ENCODE results near the gene MLLT6. TPM values are rescaled to one million over a fixed set of nuclear protein-coding genes. Genes with fewer than 3 reads are reported as not detected.

MLLT6 gene
- total RNA-seq, 1 donor from 2014 or later = 155 TPM

- H3K4me1 Mint-ChIP-seq (ENCODE audit: low read depth) = peaks cover 6% of the 10 kb centered on the region
- H3K27ac Mint-ChIP-seq = peak overlapping the region; percentile 73
- H3K9me3 Mint-ChIP-seq (ENCODE audit: low read depth) = no peaks in the 10 kb centered on the region
- H3K4me3 Mint-ChIP-seq (ENCODE audit: low read depth) = no peak overlapping the region
- peaks cover 10% of the 10 kb centered on the region for H3K36me3 Mint-ChIP-seq (ENCODE audit: insufficient read depth)
- TF ChIP-seq, protein P1, sequence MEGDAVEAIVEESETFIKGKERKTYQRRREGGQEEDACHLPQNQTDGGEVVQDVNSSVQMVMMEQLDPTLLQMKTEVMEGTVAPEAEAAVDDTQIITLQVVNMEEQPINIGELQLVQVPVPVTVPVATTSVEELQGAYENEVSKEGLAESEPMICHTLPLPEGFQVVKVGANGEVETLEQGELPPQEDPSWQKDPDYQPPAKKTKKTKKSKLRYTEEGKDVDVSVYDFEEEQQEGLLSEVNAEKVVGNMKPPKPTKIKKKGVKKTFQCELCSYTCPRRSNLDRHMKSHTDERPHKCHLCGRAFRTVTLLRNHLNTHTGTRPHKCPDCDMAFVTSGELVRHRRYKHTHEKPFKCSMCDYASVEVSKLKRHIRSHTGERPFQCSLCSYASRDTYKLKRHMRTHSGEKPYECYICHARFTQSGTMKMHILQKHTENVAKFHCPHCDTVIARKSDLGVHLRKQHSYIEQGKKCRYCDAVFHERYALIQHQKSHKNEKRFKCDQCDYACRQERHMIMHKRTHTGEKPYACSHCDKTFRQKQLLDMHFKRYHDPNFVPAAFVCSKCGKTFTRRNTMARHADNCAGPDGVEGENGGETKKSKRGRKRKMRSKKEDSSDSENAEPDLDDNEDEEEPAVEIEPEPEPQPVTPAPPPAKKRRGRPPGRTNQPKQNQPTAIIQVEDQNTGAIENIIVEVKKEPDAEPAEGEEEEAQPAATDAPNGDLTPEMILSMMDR (IDR thresholded peaks at IDR 0.05; ENCODE audit: unreplicated experiment) = no peak
- DNase-seq (ENCODE audit: low spot score, unreplicated experiment) = no peak
- no peaks in the 10 kb centered on the region for H3K27me3 Mint-ChIP-seq
These were observed 27.6 kb downstream of the MLLT6 start for GRCh38 chr17:38732376-38733281.

DNA sequence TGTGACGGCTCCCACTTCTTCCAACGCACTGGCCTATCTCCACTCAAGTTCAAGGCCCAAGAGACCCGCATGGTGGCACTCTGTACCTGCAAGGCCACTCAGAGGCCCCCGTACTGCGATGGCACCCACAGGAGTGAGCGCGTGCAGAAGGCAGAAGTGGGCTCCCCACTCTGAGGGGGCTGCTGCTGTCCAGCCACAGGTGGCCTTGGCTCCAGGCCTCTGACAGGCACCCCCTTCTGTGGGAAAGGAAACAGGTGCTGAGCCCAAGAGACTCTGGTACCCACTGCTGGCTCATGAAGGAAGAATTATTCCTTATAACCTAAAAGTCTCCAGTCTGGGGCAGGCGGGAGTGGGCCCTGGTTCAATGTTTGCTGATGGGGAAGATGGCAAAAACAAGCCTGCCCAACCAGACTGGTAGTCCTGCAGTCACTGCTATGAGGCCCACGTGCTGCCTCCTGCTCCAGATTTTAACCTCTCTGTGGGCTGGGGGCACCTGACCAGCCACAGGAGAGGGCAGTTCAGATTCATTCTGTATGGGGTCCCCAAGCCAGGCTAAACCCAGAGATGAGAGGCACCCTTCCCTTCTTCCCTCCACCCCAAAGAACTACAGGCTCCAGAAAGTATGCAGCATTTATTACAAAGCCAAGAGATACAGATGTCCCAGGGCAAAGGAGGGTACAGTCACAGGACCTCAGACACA is 28.4 kb downstream of the MLLT6 start:
- Mint-ChIP-seq H3K27ac (peak overlapping the region; percentile 73), H3K9me3 (ENCODE audit: low read depth) (no peaks in the 10 kb centered on the region), H3K36me3 (ENCODE audit: insufficient read depth) (peaks cover 11% of the 10 kb centered on the region), H3K4me1 (ENCODE audit: low read depth) (peaks cover 6% of the 10 kb centered on the region), H3K27me3 (no peaks in the 10 kb centered on the region), H3K4me3 (ENCODE audit: low read depth) (no peak overlapping the region)
- TF ChIP-seq, protein P1 (IDR thresholded peaks at IDR 0.05; ENCODE audit: unreplicated experiment) = no peak
- DNase-seq (ENCODE audit: low spot score, unreplicated experiment) = no peak

DNA sequence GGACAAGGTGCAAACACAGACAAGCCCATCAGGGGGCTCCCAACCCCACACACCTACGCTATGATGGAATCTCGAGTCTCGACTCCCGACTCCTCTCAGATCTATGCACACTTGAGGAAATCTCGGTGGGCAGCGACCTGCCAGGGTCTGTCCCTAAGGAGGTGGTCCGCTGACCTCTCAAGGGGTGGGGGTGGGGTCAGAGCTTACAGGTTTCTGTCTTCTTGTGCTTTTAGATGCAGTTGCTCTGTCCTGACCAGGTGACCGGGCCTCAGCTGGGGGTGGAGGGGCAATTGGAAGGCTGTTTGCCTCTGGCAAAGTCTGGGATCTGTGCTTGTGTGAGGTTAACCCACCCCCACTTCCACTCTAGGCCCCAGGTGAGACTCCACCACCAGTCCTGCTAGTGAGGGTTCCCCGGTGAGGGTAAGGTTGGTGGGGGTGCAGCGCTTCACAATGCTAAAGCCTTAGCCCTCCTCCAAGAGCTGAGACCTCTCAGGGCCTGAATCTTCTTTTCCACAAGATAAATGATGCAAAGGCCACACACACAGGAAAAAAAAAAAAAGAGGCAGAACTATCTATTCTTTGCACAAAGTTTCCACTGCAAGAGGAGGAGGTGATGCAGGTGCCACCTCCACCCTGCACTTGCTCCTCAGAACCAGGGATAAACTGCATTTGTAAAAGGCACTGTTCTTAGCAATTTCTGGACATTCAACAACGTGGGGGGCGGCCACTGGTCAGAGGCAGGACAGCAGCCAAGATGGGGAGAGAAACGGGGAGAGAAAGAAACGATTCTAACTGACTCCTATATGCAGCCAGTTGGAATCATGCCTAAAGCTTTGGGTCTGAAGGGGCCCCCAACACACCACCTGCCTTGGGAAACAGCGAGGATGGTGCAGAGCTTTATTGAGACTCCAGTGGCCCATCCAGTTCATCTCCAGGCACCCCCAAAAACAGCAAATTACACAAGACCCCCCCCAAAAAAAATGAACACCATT is 29.2 kb downstream of the MLLT6 start:
- H3K27me3 Mint-ChIP-seq = no peaks in the 10 kb centered on the region
- TF ChIP-seq, protein P1 (IDR thresholded peaks at IDR 0.05; ENCODE audit: unreplicated experiment) = peak; percentile 34
- H3K4me1 Mint-ChIP-seq (ENCODE audit: low read depth) = peaks cover 6% of the 10 kb centered on the region
- no peak overlapping the region for H3K4me3 Mint-ChIP-seq (ENCODE audit: low read depth)
- no peaks in the 10 kb centered on the region for H3K9me3 Mint-ChIP-seq (ENCODE audit: low read depth)
- no peak for DNase-seq (ENCODE audit: low spot score, unreplicated experiment)
- peak overlapping the region; percentile 57 for H3K27ac Mint-ChIP-seq
- peaks cover 12% of the 10 kb centered on the region for H3K36me3 Mint-ChIP-seq (ENCODE audit: insufficient read depth)

DNA sequence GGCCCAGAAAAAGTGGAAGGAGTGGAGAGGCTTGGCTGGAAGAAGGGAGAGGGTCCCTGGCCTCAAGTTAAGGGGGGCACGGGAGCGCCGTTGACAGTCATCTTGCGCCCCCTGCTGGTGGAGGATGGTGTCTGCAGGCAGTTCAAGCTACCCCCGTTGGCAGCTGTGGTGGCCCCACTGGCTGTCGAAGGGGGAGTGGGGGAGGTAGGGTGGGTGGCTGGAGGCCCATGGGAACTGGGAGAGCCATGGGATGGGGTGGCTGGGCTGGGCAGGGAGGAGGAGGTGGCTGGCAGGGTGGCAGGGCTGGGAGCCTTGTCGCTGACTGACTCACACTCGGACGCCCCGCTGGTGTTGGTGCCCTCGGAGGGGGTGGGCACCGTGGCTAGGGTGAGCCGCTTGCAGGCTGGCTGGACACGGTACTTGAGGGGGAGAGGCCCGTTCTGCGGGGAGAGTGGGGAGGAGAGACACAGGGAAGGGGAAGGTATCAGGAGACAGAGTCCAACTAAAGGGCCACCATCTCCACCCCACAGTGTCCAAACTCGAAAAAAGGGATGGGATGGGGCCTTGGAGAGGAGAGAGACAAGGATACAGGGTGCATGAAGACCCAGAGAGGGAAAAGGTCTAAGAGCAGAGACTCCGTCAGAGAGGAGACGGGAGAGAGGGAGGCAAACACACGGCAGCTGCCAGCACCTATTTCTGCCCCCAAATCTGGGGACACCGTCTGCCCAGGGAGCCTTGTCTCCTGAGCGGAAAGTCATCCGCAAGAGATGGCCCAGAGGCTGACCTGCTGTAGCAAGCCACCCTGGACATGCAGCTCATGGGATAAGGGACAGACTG is 30.3 kb downstream of the MLLT6 start:
- TF ChIP-seq, protein P1 (IDR thresholded peaks at IDR 0.05; ENCODE audit: unreplicated experiment) = peak; percentile 87
- no peaks in the 10 kb centered on the region for H3K27me3 Mint-ChIP-seq
- peaks cover 12% of the 10 kb centered on the region for H3K36me3 Mint-ChIP-seq (ENCODE audit: insufficient read depth)
- DNase-seq (ENCODE audit: low spot score, unreplicated experiment) = peak; percentile 63
- H3K27ac Mint-ChIP-seq = peak overlapping the region; percentile 41
- H3K4me1 Mint-ChIP-seq (ENCODE audit: low read depth) = peaks cover 3% of the 10 kb centered on the region
- H3K4me3 Mint-ChIP-seq (ENCODE audit: low read depth) = no peak overlapping the region
- no peaks in the 10 kb centered on the region for H3K9me3 Mint-ChIP-seq (ENCODE audit: low read depth)

All from progenitor cell of endocrine pancreas (in vitro differentiated cells).